H9 (cell line): ENCODE measurements around the gene CISD3. TPM values are rescaled to one million over a fixed set of nuclear protein-coding genes. Genes with fewer than 3 reads are reported as not detected.

Experiments
- DNase-seq: peaks from one replicate; pipeline ENCODE4 v3.0.0-alpha.2; 2017
- H2AFZ ChIP-seq: one replicate; pipeline ENCODE4 v1.6.1; 2013; ENCODE audit warnings: mild to moderate bottlenecking, low read length, control low read depth, moderate library complexity
- H2AK5ac ChIP-seq: 2 replicates; pipeline ENCODE4 v1.6.1; 2013; ENCODE audit warnings: low read length, control low read depth, mixed read lengths; ENCODE audit not compliant: insufficient read length
- H2BK120ac ChIP-seq: one replicate; pipeline ENCODE4 v1.6.1; 2013; ENCODE audit warnings: low read depth, mild to moderate bottlenecking, low read length, control low read depth, inconsistent platforms; ENCODE audit not compliant: poor library complexity, severe bottlenecking
- H2BK12ac ChIP-seq: 2 replicates; pipeline ENCODE4 v1.6.1; 2013; ENCODE audit warnings: low read length, control low read depth, mixed read lengths, low read depth; ENCODE audit not compliant: insufficient read length
- H2BK15ac ChIP-seq: 2 replicates; pipeline ENCODE4 v1.6.1; 2013; ENCODE audit warnings: low read depth, low read length, control low read depth
- H2BK20ac ChIP-seq: one replicate; pipeline ENCODE4 v1.6.1; 2013; ENCODE audit warnings: low read depth, mild to moderate bottlenecking, low read length, control low read depth, inconsistent platforms; ENCODE audit not compliant: poor library complexity, severe bottlenecking
- H2BK5ac ChIP-seq: 2 replicates; pipeline ENCODE4 v1.6.1; 2013; ENCODE audit warnings: low read length, control low read depth, mixed read lengths; ENCODE audit not compliant: insufficient read length
- H3K14ac ChIP-seq: 2 replicates; pipeline ENCODE4 v1.6.1; 2013; ENCODE audit warnings: low read length, control low read depth; ENCODE audit not compliant: insufficient read depth
- H3K18ac ChIP-seq: 2 replicates; pipeline ENCODE4 v1.6.1; 2013; ENCODE audit warnings: low read depth, mild to moderate bottlenecking, mixed read lengths, low read length, control low read depth; ENCODE audit not compliant: insufficient read length
- H3K23ac ChIP-seq: 2 replicates; pipeline ENCODE4 v1.6.1; 2013; ENCODE audit warnings: low read length, control low read depth, mixed read lengths, low read depth; ENCODE audit not compliant: insufficient read length
- H3K23me2 ChIP-seq: 2 replicates; pipeline ENCODE4 v1.6.1; 2013; ENCODE audit warnings: low read depth, mild to moderate bottlenecking, mixed read lengths, low read length, control low read depth; ENCODE audit not compliant: insufficient read length, poor library complexity, severe bottlenecking
- H3K27ac ChIP-seq: 2 replicates; pipeline ENCODE4 v1.5.1; 2013; ENCODE audit warnings: low read length, control low read depth, mixed read lengths, low read depth; ENCODE audit not compliant: insufficient read length
- H3K27me3 ChIP-seq: 2 replicates; pipeline ENCODE4 v1.6.1; 2013; ENCODE audit warnings: low read length, control low read depth, inconsistent platforms; ENCODE audit not compliant: insufficient read depth
- H3K4ac ChIP-seq: 2 replicates; pipeline ENCODE4 v1.6.1; 2013; ENCODE audit warnings: low read depth, mild to moderate bottlenecking, control low read depth, inconsistent platforms, low read length, moderate library complexity
- H3K4me1 ChIP-seq: 2 replicates; pipeline ENCODE4 v1.6.1; 2013; ENCODE audit warnings: low read length, control low read depth, inconsistent platforms; ENCODE audit not compliant: insufficient read depth
- H3K4me2 ChIP-seq: 2 replicates; pipeline ENCODE4 v1.6.1; 2013; ENCODE audit warnings: low read length, control low read depth, mixed read lengths; ENCODE audit not compliant: insufficient read length, insufficient read depth
- H3K56ac ChIP-seq: 2 replicates; pipeline ENCODE4 v1.6.1; 2013; ENCODE audit warnings: low read depth, mild to moderate bottlenecking, mixed read lengths, low read length, control low read depth; ENCODE audit not compliant: insufficient read length
- H3K79me1 ChIP-seq: 2 replicates; pipeline ENCODE4 v1.6.1; 2013; ENCODE audit warnings: low read depth, mild to moderate bottlenecking, moderate library complexity, low read length, control low read depth, inconsistent platforms; ENCODE audit not compliant: insufficient read depth, poor library complexity, severe bottlenecking
- H3K79me2 ChIP-seq: 2 replicates; pipeline ENCODE4 v1.6.1; 2013; ENCODE audit warnings: low read length, control low read depth, inconsistent platforms; ENCODE audit not compliant: insufficient read depth
- H3K9ac ChIP-seq: 2 replicates; pipeline ENCODE4 v1.6.1; 2013; ENCODE audit warnings: low read length, control low read depth, mixed read lengths; ENCODE audit not compliant: insufficient read length; ENCODE audit errors: extremely low read depth
- H3K9me3 ChIP-seq: one replicate; pipeline ENCODE4 v1.6.1; 2013; ENCODE audit warnings: low read depth, low read length, inconsistent platforms; ENCODE audit not compliant: control insufficient read depth
- H3T11ph ChIP-seq: one replicate; pipeline ENCODE4 v1.6.1; 2013; ENCODE audit warnings: mild to moderate bottlenecking, low read length, control low read depth, inconsistent platforms
- H4K20me1 ChIP-seq: one replicate; pipeline ENCODE4 v1.6.1; 2013; ENCODE audit not compliant: control insufficient read depth, insufficient read length, insufficient read depth
- H4K5ac ChIP-seq: 2 replicates; pipeline ENCODE4 v1.6.1; 2013; ENCODE audit warnings: low read depth, mild to moderate bottlenecking, mixed read lengths, low read length, control low read depth; ENCODE audit not compliant: insufficient read length
- H4K8ac ChIP-seq: replicated peaks from 2 replicates; pipeline ENCODE4 v1.6.1; 2013; ENCODE audit warnings: low read length, control low read depth, mixed read lengths, low read depth; ENCODE audit not compliant: insufficient read length
- H4K91ac ChIP-seq: 2 replicates; pipeline ENCODE4 v1.6.1; 2013; ENCODE audit warnings: low read depth, mild to moderate bottlenecking, moderate library complexity, mixed read lengths, low read length, control low read depth; ENCODE audit not compliant: insufficient read length
- H3K27ac Mint-ChIP-seq, 3 experiments: 2 replicates in 2 of 3; 3 replicates in 1 of 3; pipeline ENCODE4 v1.8.0; 2020 to 2021; ENCODE audit warnings: mixed read lengths in 3 of 3, mild to moderate bottlenecking in 1 of 3, moderate library complexity in 1 of 3
- H3K27me3 Mint-ChIP-seq: 2 replicates; pipeline ENCODE4 v1.8.0; 2021; ENCODE audit warnings: low read depth, mild to moderate bottlenecking, moderate library complexity, mixed read lengths
- H3K36me3 Mint-ChIP-seq, 3 experiments: 2 replicates in 2 of 3; 3 replicates in 1 of 3; pipeline ENCODE4 v1.8.0; 2020 to 2021; ENCODE audit warnings: low read depth in 3 of 3, mixed read lengths in 3 of 3; ENCODE audit not compliant: insufficient read depth in 1 of 3
- H3K4me1 Mint-ChIP-seq, 2 experiments: 2 replicates each; pipeline ENCODE4 v1.8.0; 2020; ENCODE audit warnings: mixed read lengths in 2 of 2
- H3K4me3 Mint-ChIP-seq, 2 experiments: 2 replicates in 1 of 2; 3 replicates in 1 of 2; pipeline ENCODE4 v1.8.0; 2020 to 2021; ENCODE audit warnings: mild to moderate bottlenecking in 2 of 2, mixed read lengths in 2 of 2, moderate library complexity in 1 of 2
- H3K9me3 Mint-ChIP-seq, 2 experiments: 2 replicates in 1 of 2; 3 replicates in 1 of 2; pipeline ENCODE4 v1.8.0; 2020; ENCODE audit warnings: mild to moderate bottlenecking in 2 of 2, mixed read lengths in 2 of 2, moderate library complexity in 1 of 2
- WGBS: extraction: QIAGEN DNeasy Blood & Tissue Kit; methylation state at CpG from one replicate; pipeline ENCODE4 v1.1.7; 2013; ENCODE audit warnings: missing lambda C conversion rate, low lambda C conversion rate, mixed read lengths; ENCODE audit not compliant: insufficient read length; ENCODE audit errors: extremely low coverage; 5-methylcytosine and 5-hydroxymethylcytosine counted together
- total RNA-seq: library from RNA; stranded (reverse); gene quantifications from 2 replicates; pipeline ENCODE4 v1.2.1, GENCODE V29; 2021
- TF ChIP-seq, protein P1 (sequence below): fragments of 200-600 bp; sonication (generic); conservative IDR thresholded peaks from 3 replicates; pipeline ENCODE4 v1.8.0; 2021; ENCODE audit warnings: antibody characterized with exemption, mild to moderate bottlenecking

The CISD3 gene
- total RNA-seq, 1 experiment from 2014 or later: 10.7 TPM

DNA sequence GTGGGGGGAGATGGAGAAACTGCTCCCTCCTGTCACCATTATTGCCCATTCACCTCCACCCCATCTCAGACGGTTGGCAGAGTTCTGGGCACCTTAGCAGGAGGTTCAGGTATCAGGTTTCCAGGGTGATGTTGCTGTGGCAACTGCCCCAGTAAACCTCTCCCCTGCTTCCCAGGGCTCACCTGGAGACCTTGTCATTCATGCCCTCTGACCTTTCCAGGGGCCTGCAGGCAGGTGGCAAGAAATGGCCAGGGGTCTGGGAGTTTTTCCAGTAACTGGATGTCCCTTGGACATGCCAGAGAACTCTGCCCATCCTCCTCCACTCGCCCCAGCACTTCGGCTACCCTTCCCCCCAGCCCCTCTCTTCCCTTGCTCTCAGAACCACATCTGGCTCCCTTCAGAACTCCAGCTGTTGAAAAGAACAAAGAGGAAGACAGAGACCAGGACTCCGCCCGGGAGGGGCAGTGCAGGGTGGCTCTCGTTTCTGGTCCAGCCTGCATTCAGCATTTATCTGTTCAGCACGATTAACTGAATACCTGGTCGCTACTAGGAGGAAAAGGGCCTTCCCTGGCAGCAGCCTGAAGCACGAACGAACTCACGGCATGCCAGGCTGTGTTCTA lies 16.6 kb upstream of the CISD3 start:
- Mint-ChIP-seq H3K27ac (no peak overlapping the region), H3K36me3 (peaks cover 6 to 15% (median 10%) of the 10 kb centered on the region in 3 experiments; a peak in 6 of 7 replicates), H3K27me3 (peaks cover 53% of the 10 kb centered on the region), H3K4me3 (peak overlapping the region in 1 of 2 experiments; percentile 16; a peak in 1 of 5 replicates), H3K9me3 (no peaks in the 10 kb centered on the region), H3K4me1 (peaks cover 28 to 70% of the 10 kb centered on the region in 2 experiments)
- no peak overlapping the region for H3K4ac ChIP-seq
- peak; percentile 52 for DNase-seq
- no peak overlapping the region for H2BK120ac ChIP-seq
- no peak overlapping the region for H4K8ac ChIP-seq
- no peak overlapping the region for H3K23ac ChIP-seq
- no peak overlapping the region for H3K27ac ChIP-seq
- no peaks in the 10 kb centered on the region for H4K20me1 ChIP-seq
- no peak overlapping the region for H3K9ac ChIP-seq
- H3K4me2 ChIP-seq: no peak overlapping the region
- no peaks in the 10 kb centered on the region for H3K23me2 ChIP-seq
- no peak overlapping the region for H2BK12ac ChIP-seq
- no peaks in the 10 kb centered on the region for H3K79me2 ChIP-seq
- no peak overlapping the region for H3K56ac ChIP-seq
- no peak overlapping the region; the same call in 1 of the 2 replicates for H3K14ac ChIP-seq
- no peak overlapping the region for H2AFZ ChIP-seq
- H3T11ph ChIP-seq: no peak overlapping the region
- TF ChIP-seq, protein P1, sequence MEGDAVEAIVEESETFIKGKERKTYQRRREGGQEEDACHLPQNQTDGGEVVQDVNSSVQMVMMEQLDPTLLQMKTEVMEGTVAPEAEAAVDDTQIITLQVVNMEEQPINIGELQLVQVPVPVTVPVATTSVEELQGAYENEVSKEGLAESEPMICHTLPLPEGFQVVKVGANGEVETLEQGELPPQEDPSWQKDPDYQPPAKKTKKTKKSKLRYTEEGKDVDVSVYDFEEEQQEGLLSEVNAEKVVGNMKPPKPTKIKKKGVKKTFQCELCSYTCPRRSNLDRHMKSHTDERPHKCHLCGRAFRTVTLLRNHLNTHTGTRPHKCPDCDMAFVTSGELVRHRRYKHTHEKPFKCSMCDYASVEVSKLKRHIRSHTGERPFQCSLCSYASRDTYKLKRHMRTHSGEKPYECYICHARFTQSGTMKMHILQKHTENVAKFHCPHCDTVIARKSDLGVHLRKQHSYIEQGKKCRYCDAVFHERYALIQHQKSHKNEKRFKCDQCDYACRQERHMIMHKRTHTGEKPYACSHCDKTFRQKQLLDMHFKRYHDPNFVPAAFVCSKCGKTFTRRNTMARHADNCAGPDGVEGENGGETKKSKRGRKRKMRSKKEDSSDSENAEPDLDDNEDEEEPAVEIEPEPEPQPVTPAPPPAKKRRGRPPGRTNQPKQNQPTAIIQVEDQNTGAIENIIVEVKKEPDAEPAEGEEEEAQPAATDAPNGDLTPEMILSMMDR: no peak
- whole genome bisulfite sequencing: no CpG with 5 or more reads among the region's 11 CpGs
- peaks cover 3% of the 10 kb centered on the region; the same call in 1 of the 2 replicates for H3K4me1 ChIP-seq
- no peaks in the 10 kb centered on the region for H3K9me3 ChIP-seq
- no peak overlapping the region for H2BK5ac ChIP-seq
- no peak overlapping the region for H4K5ac ChIP-seq
- H3K18ac ChIP-seq: no peak overlapping the region
- H2AK5ac ChIP-seq: no peak overlapping the region
- no peak overlapping the region for H2BK20ac ChIP-seq
- H3K79me1 ChIP-seq: no peaks in the 10 kb centered on the region
- H3K27me3 ChIP-seq: no peaks in the 10 kb centered on the region; the same call in 1 of the 2 replicates
- H4K91ac ChIP-seq: no peak overlapping the region
- no peak overlapping the region for H2BK15ac ChIP-seq
